H9 (cell line): ENCODE results near the gene BBOX1. TPM values are rescaled to one million over a fixed set of nuclear protein-coding genes. Genes with fewer than 3 reads are reported as not detected.

Experiments used
- DNase-seq: peaks from one replicate; pipeline ENCODE4 v3.0.0-alpha.2; 2017
- H2AFZ ChIP-seq: one replicate; pipeline ENCODE4 v1.6.1; 2013; ENCODE audit warnings: mild to moderate bottlenecking, low read length, control low read depth, moderate library complexity
- H2AK5ac ChIP-seq: 2 replicates; pipeline ENCODE4 v1.6.1; 2013; ENCODE audit warnings: low read length, control low read depth, mixed read lengths; ENCODE audit not compliant: insufficient read length
- H2BK120ac ChIP-seq: one replicate; pipeline ENCODE4 v1.6.1; 2013; ENCODE audit warnings: low read depth, mild to moderate bottlenecking, low read length, control low read depth, inconsistent platforms; ENCODE audit not compliant: poor library complexity, severe bottlenecking
- H2BK12ac ChIP-seq: 2 replicates; pipeline ENCODE4 v1.6.1; 2013; ENCODE audit warnings: low read length, control low read depth, mixed read lengths, low read depth; ENCODE audit not compliant: insufficient read length
- H2BK15ac ChIP-seq: 2 replicates; pipeline ENCODE4 v1.6.1; 2013; ENCODE audit warnings: low read depth, low read length, control low read depth
- H2BK20ac ChIP-seq: one replicate; pipeline ENCODE4 v1.6.1; 2013; ENCODE audit warnings: low read depth, mild to moderate bottlenecking, low read length, control low read depth, inconsistent platforms; ENCODE audit not compliant: poor library complexity, severe bottlenecking
- H2BK5ac ChIP-seq: 2 replicates; pipeline ENCODE4 v1.6.1; 2013; ENCODE audit warnings: low read length, control low read depth, mixed read lengths; ENCODE audit not compliant: insufficient read length
- H3K14ac ChIP-seq: 2 replicates; pipeline ENCODE4 v1.6.1; 2013; ENCODE audit warnings: low read length, control low read depth; ENCODE audit not compliant: insufficient read depth
- H3K18ac ChIP-seq: 2 replicates; pipeline ENCODE4 v1.6.1; 2013; ENCODE audit warnings: low read depth, mild to moderate bottlenecking, mixed read lengths, low read length, control low read depth; ENCODE audit not compliant: insufficient read length
- H3K23ac ChIP-seq: 2 replicates; pipeline ENCODE4 v1.6.1; 2013; ENCODE audit warnings: low read length, control low read depth, mixed read lengths, low read depth; ENCODE audit not compliant: insufficient read length
- H3K23me2 ChIP-seq: 2 replicates; pipeline ENCODE4 v1.6.1; 2013; ENCODE audit warnings: low read depth, mild to moderate bottlenecking, mixed read lengths, low read length, control low read depth; ENCODE audit not compliant: insufficient read length, poor library complexity, severe bottlenecking
- H3K27ac ChIP-seq: 2 replicates; pipeline ENCODE4 v1.5.1; 2013; ENCODE audit warnings: low read length, control low read depth, mixed read lengths, low read depth; ENCODE audit not compliant: insufficient read length
- H3K27me3 ChIP-seq: 2 replicates; pipeline ENCODE4 v1.6.1; 2013; ENCODE audit warnings: low read length, control low read depth, inconsistent platforms; ENCODE audit not compliant: insufficient read depth
- H3K4ac ChIP-seq: 2 replicates; pipeline ENCODE4 v1.6.1; 2013; ENCODE audit warnings: low read depth, mild to moderate bottlenecking, control low read depth, inconsistent platforms, low read length, moderate library complexity
- H3K4me1 ChIP-seq: 2 replicates; pipeline ENCODE4 v1.6.1; 2013; ENCODE audit warnings: low read length, control low read depth, inconsistent platforms; ENCODE audit not compliant: insufficient read depth
- H3K4me2 ChIP-seq: 2 replicates; pipeline ENCODE4 v1.6.1; 2013; ENCODE audit warnings: low read length, control low read depth, mixed read lengths; ENCODE audit not compliant: insufficient read length, insufficient read depth
- H3K56ac ChIP-seq: 2 replicates; pipeline ENCODE4 v1.6.1; 2013; ENCODE audit warnings: low read depth, mild to moderate bottlenecking, mixed read lengths, low read length, control low read depth; ENCODE audit not compliant: insufficient read length
- H3K79me1 ChIP-seq: 2 replicates; pipeline ENCODE4 v1.6.1; 2013; ENCODE audit warnings: low read depth, mild to moderate bottlenecking, moderate library complexity, low read length, control low read depth, inconsistent platforms; ENCODE audit not compliant: insufficient read depth, poor library complexity, severe bottlenecking
- H3K79me2 ChIP-seq: 2 replicates; pipeline ENCODE4 v1.6.1; 2013; ENCODE audit warnings: low read length, control low read depth, inconsistent platforms; ENCODE audit not compliant: insufficient read depth
- H3K9ac ChIP-seq: 2 replicates; pipeline ENCODE4 v1.6.1; 2013; ENCODE audit warnings: low read length, control low read depth, mixed read lengths; ENCODE audit not compliant: insufficient read length; ENCODE audit errors: extremely low read depth
- H3K9me3 ChIP-seq: one replicate; pipeline ENCODE4 v1.6.1; 2013; ENCODE audit warnings: low read depth, low read length, inconsistent platforms; ENCODE audit not compliant: control insufficient read depth
- H3T11ph ChIP-seq: one replicate; pipeline ENCODE4 v1.6.1; 2013; ENCODE audit warnings: mild to moderate bottlenecking, low read length, control low read depth, inconsistent platforms
- H4K20me1 ChIP-seq: one replicate; pipeline ENCODE4 v1.6.1; 2013; ENCODE audit not compliant: control insufficient read depth, insufficient read length, insufficient read depth
- H4K5ac ChIP-seq: 2 replicates; pipeline ENCODE4 v1.6.1; 2013; ENCODE audit warnings: low read depth, mild to moderate bottlenecking, mixed read lengths, low read length, control low read depth; ENCODE audit not compliant: insufficient read length
- H4K8ac ChIP-seq: replicated peaks from 2 replicates; pipeline ENCODE4 v1.6.1; 2013; ENCODE audit warnings: low read length, control low read depth, mixed read lengths, low read depth; ENCODE audit not compliant: insufficient read length
- H4K91ac ChIP-seq: 2 replicates; pipeline ENCODE4 v1.6.1; 2013; ENCODE audit warnings: low read depth, mild to moderate bottlenecking, moderate library complexity, mixed read lengths, low read length, control low read depth; ENCODE audit not compliant: insufficient read length
- H3K27ac Mint-ChIP-seq, 3 experiments: 2 replicates in 2 of 3; 3 replicates in 1 of 3; pipeline ENCODE4 v1.8.0; 2020 to 2021; ENCODE audit warnings: mixed read lengths in 3 of 3, mild to moderate bottlenecking in 1 of 3, moderate library complexity in 1 of 3
- H3K27me3 Mint-ChIP-seq: 2 replicates; pipeline ENCODE4 v1.8.0; 2021; ENCODE audit warnings: low read depth, mild to moderate bottlenecking, moderate library complexity, mixed read lengths
- H3K36me3 Mint-ChIP-seq, 3 experiments: 2 replicates in 2 of 3; 3 replicates in 1 of 3; pipeline ENCODE4 v1.8.0; 2020 to 2021; ENCODE audit warnings: low read depth in 3 of 3, mixed read lengths in 3 of 3; ENCODE audit not compliant: insufficient read depth in 1 of 3
- H3K4me1 Mint-ChIP-seq, 2 experiments: 2 replicates each; pipeline ENCODE4 v1.8.0; 2020; ENCODE audit warnings: mixed read lengths in 2 of 2
- H3K4me3 Mint-ChIP-seq, 2 experiments: 2 replicates in 1 of 2; 3 replicates in 1 of 2; pipeline ENCODE4 v1.8.0; 2020 to 2021; ENCODE audit warnings: mild to moderate bottlenecking in 2 of 2, mixed read lengths in 2 of 2, moderate library complexity in 1 of 2
- H3K9me3 Mint-ChIP-seq, 2 experiments: 2 replicates in 1 of 2; 3 replicates in 1 of 2; pipeline ENCODE4 v1.8.0; 2020; ENCODE audit warnings: mild to moderate bottlenecking in 2 of 2, mixed read lengths in 2 of 2, moderate library complexity in 1 of 2
- CTCF ChIP-seq: fragments of 200-600 bp; sonication (generic); conservative IDR thresholded peaks from 3 replicates; pipeline ENCODE4 v1.8.0; 2021; ENCODE audit warnings: antibody characterized with exemption, mild to moderate bottlenecking
- total RNA-seq: library from RNA; stranded (reverse); gene quantifications from 2 replicates; pipeline ENCODE4 v1.2.1, GENCODE V29; 2021

BBOX1 gene
- total RNA-seq, 1 experiment from 2014 or later: not detected

DNA sequence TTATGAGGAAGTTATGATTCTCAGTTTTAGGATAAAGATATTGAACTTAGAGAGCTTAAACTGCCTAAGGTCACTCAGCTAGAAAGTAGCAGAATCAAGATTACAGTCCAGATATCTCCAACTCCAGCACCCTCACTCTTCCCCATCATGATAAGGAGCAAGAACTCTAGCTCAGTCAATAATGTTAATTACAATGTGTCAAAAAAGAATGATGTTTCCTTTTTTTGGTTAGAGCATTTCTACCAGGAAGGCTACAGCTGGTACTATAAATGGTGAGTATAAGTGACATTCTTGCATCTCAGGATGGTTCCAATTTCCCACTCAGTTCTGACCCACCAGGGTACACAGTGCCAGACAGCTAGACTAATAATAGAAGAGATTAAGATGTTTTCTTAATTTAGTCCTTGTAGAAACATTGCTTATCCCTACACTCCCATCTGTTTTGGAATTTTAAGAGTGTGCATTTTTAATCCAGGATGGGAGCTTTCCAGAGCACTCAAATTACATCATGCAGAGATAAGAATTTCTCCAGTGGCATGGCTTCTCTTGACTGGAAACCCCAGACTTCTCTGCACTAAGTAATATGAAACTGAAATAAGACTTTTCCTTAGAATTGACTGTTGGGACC is 21.6 kb upstream of the BBOX1 start:
- Histone ChIP-seq H3K56ac (no peak overlapping the region), H2AFZ (no peak overlapping the region), H4K91ac (no peak overlapping the region), H3K14ac (no peak overlapping the region), H2BK15ac (no peak overlapping the region), H4K20me1 (no peaks in the 10 kb centered on the region), H3K23me2 (no peaks in the 10 kb centered on the region), H2BK12ac (no peak overlapping the region), H4K5ac (no peak overlapping the region), H3K9me3 (no peaks in the 10 kb centered on the region), H3K4ac (no peak overlapping the region), H3K27me3 (no peaks in the 10 kb centered on the region), H3K9ac (no peak overlapping the region), H2BK120ac (no peak overlapping the region), H3K18ac (no peak overlapping the region), H2AK5ac (no peak overlapping the region), H3K79me2 (no peaks in the 10 kb centered on the region), H3T11ph (no peak overlapping the region), H2BK5ac (no peak overlapping the region), H4K8ac (no peak overlapping the region), H3K79me1 (no peaks in the 10 kb centered on the region), H3K23ac (no peak overlapping the region), H3K4me1 (no peaks in the 10 kb centered on the region), H3K4me2 (no peak overlapping the region), H2BK20ac (no peak overlapping the region), H3K27ac (no peak overlapping the region)
- Mint-ChIP-seq H3K36me3 (no peaks in the 10 kb centered on the region; a peak in 1 of 7 replicates), H3K4me3 (no peak overlapping the region), H3K27me3 (peaks cover 2% of the 10 kb centered on the region; the same call in 1 of the 2 replicates), H3K4me1 (no peaks in the 10 kb centered on the region), H3K27ac (no peak overlapping the region), H3K9me3 (no peaks in the 10 kb centered on the region)
- no peak for DNase-seq
- TF ChIP-seq CTCF: no peak
